Keratinocyte (primary cell): ENCODE measurements around the gene CRYGD.
"Not testable (repeated sequence)": the region's sequence is repeated elsewhere in the genome, so short reads cannot be mapped to it uniquely, and the experiment has no call there.

Experiments used
- CTCF ChIP-seq, 3 experiments: IDR thresholded peaks in 1 of 3; conservative IDR thresholded peaks in 1 of 3; optimal IDR thresholded peaks in 1 of 3; 2 replicates in 2 of 3; 3 replicates in 1 of 3; pipeline versions ENCODE3 to v1.5.1; 2011; ENCODE audit warnings: low read length in 3 of 3, mild to moderate bottlenecking in 3 of 3, moderate library complexity in 2 of 3, control low read depth in 1 of 3, inconsistent platforms in 1 of 3; ENCODE audit not compliant: insufficient read depth in 2 of 3; ENCODE audit errors: extremely low read depth in 1 of 3
- EZH2 ChIP-seq: IDR thresholded peaks from one replicate; pipeline ENCODE4 v1.6.1; 2012; ENCODE audit warnings: inconsistent platforms, mild to moderate bottlenecking, low read length, moderate library complexity

- TF ChIP-seq CTCF (optimal IDR thresholded peaks at IDR 0.05 in 1 of 3, IDR thresholded peaks at IDR 0.05 in 1 of 3, conservative IDR thresholded peaks at IDR 0.05 in 1 of 3; ENCODE audit: extremely low read depth in 1 of 3, insufficient read depth in 2 of 3, low read length in 3 of 3); EZH2: not testable (repeated sequence)
Measured at GRCh38 chr2:208124013-208124715, at the start of gene CRYGD.
